Esophagus muscularis mucosa (tissue), 4 donors: ENCODE results near the gene ATP1B2.

Experiments
- CTCF ChIP-seq, 3 experiments: fragments of 200-600 bp in 2 of 3; fragments of 450-650 bp in 1 of 3; sonication (generic) in 2 of 3; IDR thresholded peaks; one replicate each; pipeline ENCODE4 v1.5.1; 2017 to 2019; ENCODE audit warnings: antibody characterized with exemption in 3 of 3, mild to moderate bottlenecking in 2 of 3, moderate library complexity in 1 of 3
- EP300 ChIP-seq: sonication (generic); formaldehyde crosslinking; IDR thresholded peaks from one replicate; pipeline ENCODE4 v1.6.1; 2017; ENCODE audit warnings: antibody characterized with exemption
- POLR2A ChIP-seq: fragments of 450-650 bp; IDR thresholded peaks from one replicate; pipeline ENCODE4 v1.6.1; 2017; ENCODE audit warnings: antibody characterized with exemption, moderate library complexity, mild to moderate bottlenecking, low read depth
- POLR2AphosphoS5 ChIP-seq, 2 donors: sonication (generic); formaldehyde crosslinking; IDR thresholded peaks; one replicate each; pipeline ENCODE4 v1.6.1; 2017; ENCODE audit warnings: antibody characterized with exemption in 2 of 2

GRCh38 chr17:7610641-7611040, 40.1 kb upstream of the ATP1B2 start:
- TF ChIP-seq POLR2A (no peak), POLR2AphosphoS5 (IDR thresholded peaks at IDR 0.05) (no peak), CTCF (IDR thresholded peaks at IDR 0.05) (no peak), EP300 (no peak)
